Right atrium auricular region (tissue), 2 donors: Measurements from ENCODE around the gene COG4. TPM values are rescaled to one million over a fixed set of nuclear protein-coding genes. Genes with fewer than 3 reads are reported as not detected.

Experiments
- DNase-seq: peaks from one replicate; pipeline ENCODE4 v3.0.0-alpha.2; 2019; ENCODE audit warnings: low spot score
- H3K27ac ChIP-seq, 2 donors: fragments of 200-600 bp; sonication (generic); 1 replicate in 1 of 2; 2 replicates in 1 of 2; pipeline ENCODE4 v1.5.1; 2016 to 2019
- H3K27me3 ChIP-seq, 2 donors: fragments of 200-600 bp; sonication (generic); one replicate each; pipeline versions ENCODE4 v1.5.1 to v1.6.0; 2017 to 2019
- H3K36me3 ChIP-seq: fragments of 200-600 bp; sonication (generic); one replicate; pipeline ENCODE4 v1.5.1; 2016
- H3K4me1 ChIP-seq, 2 donors: fragments of 200-600 bp; sonication (generic); one replicate each; pipeline versions ENCODE4 v1.5.1 to v1.6.0; 2017 to 2019
- H3K4me3 ChIP-seq, 2 donors: fragments of 200-600 bp; sonication (generic); 1 replicate in 1 of 2; 2 replicates in 1 of 2; pipeline ENCODE4 v1.5.1; 2017 to 2019; ENCODE audit warnings: mild to moderate bottlenecking in 1 of 2, moderate library complexity in 1 of 2
- H3K9me3 ChIP-seq, 2 donors: fragments of 200-600 bp; sonication (generic); one replicate each; pipeline ENCODE4 v1.5.1; 2019
- total RNA-seq, 2 donors: library from RNA; depleted of rRNA; stranded (reverse); fragments of >200 nt; gene quantifications; one replicate each; pipeline ENCODE4 v1.1.0, GENCODE V29; 2016
- TF ChIP-seq, protein P1 (sequence below), 2 donors: fragments of 200-600 bp; sonication (generic); IDR thresholded peaks; one replicate each; pipeline ENCODE4 v1.5.1; 2019; ENCODE audit warnings: antibody characterized with exemption in 2 of 2

Gene COG4
- total RNA-seq, 2 donors from 2014 or later, result 29.1 to 41.8 TPM

DNA sequence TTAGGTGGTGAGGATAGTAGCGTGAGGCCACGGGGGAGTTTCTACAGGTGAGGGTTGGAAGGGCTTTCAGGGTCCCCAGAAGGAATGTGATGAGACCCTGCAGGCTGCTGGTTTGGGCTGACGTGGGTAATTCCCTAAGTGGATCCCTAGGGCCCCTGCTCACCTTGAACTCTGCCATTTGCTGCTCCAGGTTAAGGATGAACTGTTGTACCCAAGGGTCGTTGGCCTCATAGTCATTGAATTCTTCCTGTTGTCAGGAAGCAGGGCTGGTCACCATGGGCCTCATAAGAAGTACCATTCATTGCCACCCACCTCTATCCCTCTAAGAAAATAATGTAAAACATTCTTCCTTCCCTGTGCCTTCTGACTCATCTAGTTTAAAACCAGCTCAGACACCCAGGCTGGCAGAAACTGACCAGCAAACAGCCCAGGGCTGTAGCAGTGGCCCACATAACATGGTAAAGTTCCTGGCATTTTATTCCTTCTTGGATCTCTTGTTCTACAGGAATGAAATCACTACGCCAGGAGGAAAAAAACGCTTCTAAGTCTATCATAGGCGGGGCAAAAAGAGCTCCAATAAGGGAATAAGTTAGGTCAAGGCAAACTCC is 41.3 kb downstream of the COG4 start:
- no peak overlapping the region for H3K27ac ChIP-seq
- peaks cover 0 to 23% of the 10 kb centered on the region in 2 donors for H3K4me1 ChIP-seq
- H3K9me3 ChIP-seq, result no peaks in the 10 kb centered on the region
- H3K4me3 ChIP-seq, result no peak overlapping the region
- no peaks in the 10 kb centered on the region for H3K27me3 ChIP-seq
- no peak for DNase-seq
- H3K36me3 ChIP-seq, result peaks cover 41% of the 10 kb centered on the region
- TF ChIP-seq, protein P1, sequence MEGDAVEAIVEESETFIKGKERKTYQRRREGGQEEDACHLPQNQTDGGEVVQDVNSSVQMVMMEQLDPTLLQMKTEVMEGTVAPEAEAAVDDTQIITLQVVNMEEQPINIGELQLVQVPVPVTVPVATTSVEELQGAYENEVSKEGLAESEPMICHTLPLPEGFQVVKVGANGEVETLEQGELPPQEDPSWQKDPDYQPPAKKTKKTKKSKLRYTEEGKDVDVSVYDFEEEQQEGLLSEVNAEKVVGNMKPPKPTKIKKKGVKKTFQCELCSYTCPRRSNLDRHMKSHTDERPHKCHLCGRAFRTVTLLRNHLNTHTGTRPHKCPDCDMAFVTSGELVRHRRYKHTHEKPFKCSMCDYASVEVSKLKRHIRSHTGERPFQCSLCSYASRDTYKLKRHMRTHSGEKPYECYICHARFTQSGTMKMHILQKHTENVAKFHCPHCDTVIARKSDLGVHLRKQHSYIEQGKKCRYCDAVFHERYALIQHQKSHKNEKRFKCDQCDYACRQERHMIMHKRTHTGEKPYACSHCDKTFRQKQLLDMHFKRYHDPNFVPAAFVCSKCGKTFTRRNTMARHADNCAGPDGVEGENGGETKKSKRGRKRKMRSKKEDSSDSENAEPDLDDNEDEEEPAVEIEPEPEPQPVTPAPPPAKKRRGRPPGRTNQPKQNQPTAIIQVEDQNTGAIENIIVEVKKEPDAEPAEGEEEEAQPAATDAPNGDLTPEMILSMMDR (IDR thresholded peaks at IDR 0.05), result no peak

DNA sequence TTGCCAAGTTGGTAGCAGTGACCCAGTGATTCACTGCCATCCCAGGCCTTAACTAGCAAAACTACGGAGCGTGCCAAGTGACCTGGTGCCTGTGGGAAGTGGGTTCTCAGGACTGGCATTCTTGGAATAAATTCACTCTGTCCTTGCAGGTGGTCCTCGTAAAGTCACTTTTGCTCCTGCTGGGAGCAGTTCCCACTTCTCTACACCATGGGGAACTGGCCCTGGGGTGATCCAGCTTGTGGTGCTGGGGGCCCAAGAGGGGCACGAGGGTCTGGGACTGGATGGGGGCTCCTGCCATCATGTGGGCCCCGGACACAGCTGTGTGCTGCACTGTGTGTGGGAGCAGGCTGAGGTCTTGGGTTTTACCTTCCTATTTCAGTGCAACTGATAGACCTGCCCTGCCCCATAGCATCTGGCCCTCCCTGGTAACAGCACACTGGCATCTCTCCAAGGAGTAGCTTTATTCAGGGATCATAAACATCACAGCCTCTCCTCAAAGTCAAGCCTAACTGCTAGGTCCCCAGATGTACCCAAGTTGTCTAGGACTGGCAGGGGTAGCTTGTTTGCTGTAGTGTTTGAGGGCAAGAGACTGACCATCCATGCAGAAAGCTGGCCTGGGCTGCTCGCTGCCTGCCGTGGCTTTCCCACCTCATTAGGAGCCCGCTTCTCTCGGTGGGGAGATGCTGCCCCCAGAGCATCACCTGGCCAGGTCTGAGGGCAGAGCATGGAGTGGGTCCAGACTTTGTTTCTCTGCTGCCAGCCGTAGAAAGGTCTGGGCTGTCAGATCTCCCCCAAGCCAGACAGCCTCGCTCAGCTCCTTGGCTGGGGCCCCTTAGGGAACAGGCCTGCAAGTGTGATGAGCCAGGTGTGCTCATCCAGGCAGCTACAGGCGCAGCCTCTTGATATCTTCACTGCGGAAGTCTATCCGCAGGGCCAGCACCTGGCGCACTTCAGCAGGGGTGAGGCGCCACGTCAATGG is 42.9 kb downstream of the COG4 start:
- TF ChIP-seq, protein P1 (IDR thresholded peaks at IDR 0.05), result no peak
- Histone ChIP-seq H3K27me3 (no peaks in the 10 kb centered on the region), H3K27ac (no peak overlapping the region), H3K36me3 (peaks cover 45% of the 10 kb centered on the region), H3K9me3 (no peaks in the 10 kb centered on the region), H3K4me1 (peaks cover 0 to 30% of the 10 kb centered on the region in 2 donors), H3K4me3 (no peak overlapping the region)
- no peak for DNase-seq

DNA sequence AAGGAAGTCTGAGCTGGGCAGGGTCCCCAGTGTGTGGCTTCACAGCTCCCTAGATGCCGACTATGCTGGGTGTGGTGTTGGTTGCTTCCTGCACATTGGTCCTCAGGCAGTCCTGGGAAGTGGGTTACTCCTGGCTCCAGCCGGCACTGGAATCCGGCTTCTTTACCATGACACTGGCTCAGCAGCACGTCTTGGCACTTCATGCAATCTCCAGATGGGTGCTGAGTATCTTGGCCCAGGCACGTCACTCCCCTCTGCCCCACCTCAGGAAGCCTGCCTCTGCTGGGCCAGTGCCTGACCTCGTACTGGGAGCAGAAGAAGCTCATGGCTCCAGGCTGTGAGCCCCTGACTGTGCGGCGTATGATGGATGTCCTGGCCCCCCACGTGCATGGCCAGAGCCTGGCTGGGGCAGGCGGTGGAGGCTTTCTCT is 44.4 kb downstream of the COG4 start:
- Histone ChIP-seq H3K4me1 (peaks cover 0 to 30% of the 10 kb centered on the region in 2 donors), H3K9me3 (no peaks in the 10 kb centered on the region), H3K36me3 (peaks cover 56% of the 10 kb centered on the region), H3K4me3 (no peak overlapping the region), H3K27ac (peak overlapping the region; percentile 26 to 48), H3K27me3 (no peaks in the 10 kb centered on the region)
- DNase-seq, result no peak
- TF ChIP-seq, protein P1 (IDR thresholded peaks at IDR 0.05), result no peak

DNA sequence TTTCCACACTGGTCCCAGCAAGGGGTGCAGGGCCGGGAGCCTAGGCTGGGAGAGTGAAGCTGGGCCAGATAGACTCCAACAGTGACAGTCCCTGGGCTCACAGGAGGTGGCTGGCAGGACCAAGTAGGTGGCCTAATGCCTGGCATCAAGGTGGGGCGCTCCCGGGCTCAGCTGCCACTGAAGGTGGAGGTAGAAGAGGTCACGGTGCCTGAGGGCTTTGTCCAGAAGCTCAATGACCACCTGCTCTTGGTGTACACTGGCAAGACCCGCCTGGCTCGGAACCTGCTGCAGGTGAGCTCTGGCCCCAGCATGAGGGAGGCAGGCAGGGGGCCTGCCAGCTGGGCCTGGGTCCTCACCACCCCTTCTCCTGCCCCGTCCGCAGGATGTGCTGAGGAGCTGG is 45.2 kb downstream of the COG4 start:
- DNase-seq, result no peak
- H3K4me1 ChIP-seq, result peaks cover 0 to 30% of the 10 kb centered on the region in 2 donors
- H3K36me3 ChIP-seq, result peaks cover 57% of the 10 kb centered on the region
- H3K27me3 ChIP-seq, result no peaks in the 10 kb centered on the region
- H3K9me3 ChIP-seq, result no peaks in the 10 kb centered on the region
- TF ChIP-seq, protein P1 (IDR thresholded peaks at IDR 0.05), result no peak
- H3K4me3 ChIP-seq, result no peak overlapping the region
- H3K27ac ChIP-seq, result peak overlapping the region in 1 of 2 donors; percentile 5

DNA sequence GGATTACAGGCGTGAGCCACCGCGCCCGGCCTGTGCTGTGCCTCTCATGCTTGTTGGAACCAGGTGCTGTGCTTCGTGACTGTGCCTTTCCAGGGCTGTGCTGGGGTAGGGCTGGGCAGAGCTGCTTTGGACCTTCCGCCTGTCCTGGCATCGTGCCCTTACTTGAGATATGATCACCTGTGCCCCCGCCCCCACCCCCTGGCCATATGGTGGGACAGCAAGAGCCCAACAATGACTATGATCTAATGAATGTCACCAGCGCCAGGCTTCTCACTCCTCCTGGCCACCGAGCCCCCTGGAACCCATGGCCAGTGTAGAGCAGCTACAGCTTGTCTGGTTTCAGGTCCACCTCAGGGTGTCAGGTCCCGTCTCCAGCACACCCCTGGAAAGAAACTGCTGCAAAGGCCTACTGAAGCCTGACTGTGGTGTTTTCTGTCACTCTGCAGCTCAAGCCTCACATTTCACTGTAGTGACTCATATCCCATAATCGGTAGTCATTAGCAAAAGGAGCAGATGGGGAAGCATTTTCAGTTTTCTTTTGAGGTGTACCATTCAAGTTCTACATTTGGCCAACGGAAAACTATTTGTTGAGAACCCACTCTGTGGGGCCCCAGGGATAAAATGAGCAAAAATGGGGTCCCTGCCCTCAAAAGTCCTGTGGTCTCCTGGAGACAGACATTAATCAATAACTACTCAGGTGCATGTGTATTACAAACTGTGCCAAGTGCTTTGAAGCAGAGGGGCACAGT is 46.9 kb downstream of the COG4 start:
- peaks cover 55% of the 10 kb centered on the region for H3K36me3 ChIP-seq
- TF ChIP-seq, protein P1 (IDR thresholded peaks at IDR 0.05), result no peak
- no peak overlapping the region for H3K4me3 ChIP-seq
- H3K4me1 ChIP-seq, result peaks cover 0 to 30% of the 10 kb centered on the region in 2 donors
- no peaks in the 10 kb centered on the region for H3K9me3 ChIP-seq
- no peak for DNase-seq
- H3K27ac ChIP-seq, result peak overlapping the region in 1 of 2 donors; percentile 48
- H3K27me3 ChIP-seq, result no peaks in the 10 kb centered on the region
